GM21390 (cell line): Measurements from ENCODE around the gene LRP1.

Source experiments
- ATAC-seq: cut with Tn5 transposase; IDR thresholded peaks from one replicate; pipeline ENCODE4 v1.9.1; 2021; ENCODE audit not compliant: unreplicated experiment

LRP1 gene

GRCh38 chr12:57133013-57133569, 4.8 kb downstream of the LRP1 start:
- ATAC-seq, result no peak

- no peak for ATAC-seq
These were observed 5.6 kb downstream of the LRP1 start for GRCh38 chr12:57133916-57134315.

GRCh38 chr12:57134949-57135348, 6.7 kb downstream of the LRP1 start:
- no peak for ATAC-seq

GRCh38 chr12:57135527-57136326, 7.4 kb downstream of the LRP1 start:
- no peak for ATAC-seq

GRCh38 chr12:57138526-57139272, 10.4 kb downstream of the LRP1 start:
- ATAC-seq, result no peak

- no peak for ATAC-seq
These were observed 11.7 kb downstream of the LRP1 start for GRCh38 chr12:57139796-57140649.

- ATAC-seq, result no peak
These were observed 13.0 kb downstream of the LRP1 start for GRCh38 chr12:57141249-57141648.

- no peak for ATAC-seq
These were observed 13.8 kb downstream of the LRP1 start for GRCh38 chr12:57142121-57142520.

- ATAC-seq, result no peak
These were observed 14.4 kb downstream of the LRP1 start for GRCh38 chr12:57142727-57143126.

- no peak for ATAC-seq
These were observed 15.2 kb downstream of the LRP1 start for GRCh38 chr12:57143454-57143853.

GRCh38 chr12:57145460-57146059, 17.3 kb downstream of the LRP1 start:
- no peak for ATAC-seq

- no peak for ATAC-seq
These were observed 17.8 kb downstream of the LRP1 start for GRCh38 chr12:57146092-57146491.

- ATAC-seq, result no peak
These were observed 19.0 kb downstream of the LRP1 start, which contains the start of gene LRP1-AS for GRCh38 chr12:57146961-57147944. Gene LRP1-AS (minus strand): TSS chr12:57147619.

GRCh38 chr12:57148469-57149244, 20.4 kb downstream of the LRP1 start:
- no peak for ATAC-seq

GRCh38 chr12:57149245-57149900, 21.1 kb downstream of the LRP1 start:
- ATAC-seq, result no peak

- ATAC-seq, result no peak
These were observed 22.2 kb downstream of the LRP1 start for GRCh38 chr12:57150400-57151000.

- no peak for ATAC-seq
These were observed 23.7 kb downstream of the LRP1 start for GRCh38 chr12:57151741-57152630.
